Endothelial cell (in vitro differentiated cells): Measurements from ENCODE around the gene LIM2. TPM values are rescaled to one million over a fixed set of nuclear protein-coding genes. Genes with fewer than 3 reads are reported as not detected.
A peak's percentile ranks its signal among the peaks of the same experiment; 100 is the strongest.

Experiments used
- DNase-seq: peaks from one replicate; pipeline ENCODE4 v3.0.0; 2021; ENCODE audit warnings: low spot score
- H3K27ac Mint-ChIP-seq: one replicate; pipeline ENCODE4 v1.8.0; 2021; ENCODE audit warnings: mixed read lengths, inconsistent platforms; ENCODE audit not compliant: unreplicated experiment
- H3K27me3 Mint-ChIP-seq: one replicate; pipeline ENCODE4 v1.8.0; 2021; ENCODE audit warnings: mild to moderate bottlenecking, moderate library complexity, mixed read lengths, inconsistent platforms; ENCODE audit not compliant: unreplicated experiment
- H3K36me3 Mint-ChIP-seq: one replicate; pipeline ENCODE4 v1.8.0; 2021; ENCODE audit warnings: mild to moderate bottlenecking, low read depth, mixed read lengths, inconsistent platforms; ENCODE audit not compliant: unreplicated experiment
- H3K4me1 Mint-ChIP-seq: one replicate; pipeline ENCODE4 v1.8.0; 2021; ENCODE audit warnings: mild to moderate bottlenecking, mixed read lengths, inconsistent platforms; ENCODE audit not compliant: unreplicated experiment
- H3K4me3 Mint-ChIP-seq: one replicate; pipeline ENCODE4 v1.8.0; 2021; ENCODE audit warnings: mild to moderate bottlenecking, mixed read lengths, inconsistent platforms; ENCODE audit not compliant: unreplicated experiment
- H3K9me3 Mint-ChIP-seq: one replicate; pipeline ENCODE4 v1.8.0; 2021; ENCODE audit warnings: mixed read lengths, inconsistent platforms; ENCODE audit not compliant: unreplicated experiment
- total RNA-seq: library from RNA; stranded (reverse); fragmentation: NEBNext Ultra II Directional; extraction: Animal tissue kit (Norgen Biotek cat#: 25700); gene quantifications from one replicate; pipeline ENCODE4 v1.2.1, GENCODE V29; 2021; ENCODE audit not compliant: unreplicated experiment
- TF ChIP-seq, protein P1 (sequence below): fragments of 200-600 bp; sonication (generic); IDR thresholded peaks from one replicate; pipeline ENCODE4 v1.5.0; 2021; ENCODE audit warnings: antibody characterized with exemption; ENCODE audit not compliant: unreplicated experiment

The LIM2 gene
- total RNA-seq, 1 donor from 2014 or later = not detected

DNA sequence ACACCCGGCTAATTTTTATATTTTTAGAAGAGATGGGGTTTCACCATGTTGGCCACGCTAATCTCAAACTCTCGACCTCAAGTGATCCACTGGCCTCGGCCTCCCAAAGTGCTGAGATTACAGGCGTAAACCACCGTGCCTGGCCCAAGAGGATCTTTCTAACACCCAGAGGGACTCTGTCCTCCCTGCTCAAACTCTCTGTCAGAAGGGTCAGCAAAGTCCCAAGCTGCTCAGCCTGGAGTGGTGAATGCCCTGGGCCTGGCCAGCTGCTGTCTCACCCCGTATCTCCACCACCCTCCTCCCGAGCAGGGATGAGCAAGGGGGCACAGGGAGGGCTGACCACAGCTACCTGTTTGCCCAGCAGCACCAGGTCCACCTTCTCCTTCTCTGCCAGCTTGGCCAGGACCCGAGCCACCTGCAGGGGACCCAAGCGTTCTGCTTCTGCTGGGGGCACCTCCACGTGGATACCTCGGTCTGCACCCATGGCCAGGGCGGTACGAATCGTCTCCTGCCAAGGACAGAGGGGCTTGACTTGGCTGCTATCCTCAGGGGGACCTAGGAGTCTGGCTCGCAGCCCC lies 34.9 kb downstream of the LIM2 start:
- Mint-ChIP-seq H3K36me3 (peaks cover 11% of the 10 kb centered on the region), H3K4me1 (peaks cover 12% of the 10 kb centered on the region), H3K4me3 (no peak overlapping the region), H3K27me3 (peaks cover 8% of the 10 kb centered on the region), H3K9me3 (no peaks in the 10 kb centered on the region), H3K27ac (no peak overlapping the region)
- no peak for DNase-seq
- TF ChIP-seq, protein P1, sequence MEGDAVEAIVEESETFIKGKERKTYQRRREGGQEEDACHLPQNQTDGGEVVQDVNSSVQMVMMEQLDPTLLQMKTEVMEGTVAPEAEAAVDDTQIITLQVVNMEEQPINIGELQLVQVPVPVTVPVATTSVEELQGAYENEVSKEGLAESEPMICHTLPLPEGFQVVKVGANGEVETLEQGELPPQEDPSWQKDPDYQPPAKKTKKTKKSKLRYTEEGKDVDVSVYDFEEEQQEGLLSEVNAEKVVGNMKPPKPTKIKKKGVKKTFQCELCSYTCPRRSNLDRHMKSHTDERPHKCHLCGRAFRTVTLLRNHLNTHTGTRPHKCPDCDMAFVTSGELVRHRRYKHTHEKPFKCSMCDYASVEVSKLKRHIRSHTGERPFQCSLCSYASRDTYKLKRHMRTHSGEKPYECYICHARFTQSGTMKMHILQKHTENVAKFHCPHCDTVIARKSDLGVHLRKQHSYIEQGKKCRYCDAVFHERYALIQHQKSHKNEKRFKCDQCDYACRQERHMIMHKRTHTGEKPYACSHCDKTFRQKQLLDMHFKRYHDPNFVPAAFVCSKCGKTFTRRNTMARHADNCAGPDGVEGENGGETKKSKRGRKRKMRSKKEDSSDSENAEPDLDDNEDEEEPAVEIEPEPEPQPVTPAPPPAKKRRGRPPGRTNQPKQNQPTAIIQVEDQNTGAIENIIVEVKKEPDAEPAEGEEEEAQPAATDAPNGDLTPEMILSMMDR = no peak

DNA sequence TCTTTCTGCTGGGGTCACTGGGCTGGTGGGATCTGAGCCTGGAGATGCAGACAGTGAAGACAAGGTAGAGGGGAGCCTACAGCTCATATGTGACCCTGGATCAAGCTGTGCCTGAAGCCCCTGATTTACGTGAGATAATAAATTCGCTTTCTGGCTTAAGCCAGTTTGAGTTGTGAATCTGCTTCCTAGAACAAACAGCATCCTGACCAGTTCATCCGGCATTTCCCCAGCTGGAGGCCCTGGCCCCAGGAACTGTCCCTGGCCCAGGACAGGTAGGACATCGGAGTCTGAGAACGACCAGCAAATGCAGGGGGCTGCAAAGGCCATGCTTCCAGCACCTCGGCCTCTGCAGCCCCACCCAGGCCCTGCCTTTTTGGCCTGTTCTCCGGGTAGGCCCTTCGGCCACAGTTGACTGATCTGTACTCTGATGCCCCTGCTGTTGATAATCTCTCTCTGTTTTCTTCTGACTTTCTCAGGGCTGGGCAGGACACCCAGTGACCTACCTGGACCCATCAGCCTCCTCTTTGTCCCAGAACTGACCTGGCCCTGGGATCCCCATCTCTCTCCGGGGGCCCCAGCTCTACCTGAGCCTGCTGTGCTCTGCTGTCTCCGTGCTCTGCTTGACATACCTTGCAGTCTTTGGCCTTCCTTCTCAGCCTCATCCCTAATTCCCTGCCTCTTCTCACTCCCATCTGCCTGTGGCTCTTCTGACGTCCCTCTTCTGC lies 36.3 kb downstream of the LIM2 start:
- Mint-ChIP-seq H3K36me3 (peaks cover 11% of the 10 kb centered on the region), H3K27me3 (peaks cover 8% of the 10 kb centered on the region), H3K9me3 (no peaks in the 10 kb centered on the region), H3K4me1 (peaks cover 12% of the 10 kb centered on the region), H3K27ac (no peak overlapping the region), H3K4me3 (peak overlapping the region; percentile 40)
- DNase-seq = no peak
- TF ChIP-seq, protein P1 = no peak

- Mint-ChIP-seq H3K4me3 (no peak overlapping the region), H3K9me3 (no peaks in the 10 kb centered on the region), H3K36me3 (peaks cover 21% of the 10 kb centered on the region), H3K4me1 (peaks cover 7% of the 10 kb centered on the region), H3K27ac (no peak overlapping the region), H3K27me3 (peaks cover 10% of the 10 kb centered on the region)
- TF ChIP-seq, protein P1 = no peak
- no peak for DNase-seq
Measured at GRCh38 chr19:51347209-51347928, 40.4 kb downstream of the LIM2 start.

DNA sequence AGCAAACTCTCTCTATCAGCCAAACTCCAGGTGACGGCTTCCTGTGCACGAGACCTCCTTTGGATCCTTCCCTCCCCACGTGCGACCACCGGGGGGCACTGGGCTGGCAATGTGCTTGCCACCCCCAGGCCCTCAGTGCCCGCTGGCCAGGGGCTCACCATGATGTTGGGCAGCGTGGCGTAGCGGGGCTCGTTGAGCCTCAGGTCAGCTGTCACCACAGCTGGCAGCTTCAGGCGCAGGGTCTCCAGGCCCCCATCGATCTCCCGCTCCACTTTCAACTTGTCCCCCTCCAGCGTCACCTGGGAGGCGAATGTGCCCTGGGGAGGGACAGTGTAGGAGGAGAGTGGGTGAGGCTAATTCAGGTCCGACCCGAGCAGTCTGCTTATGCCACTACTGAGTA lies 41.0 kb downstream of the LIM2 start:
- H3K27ac Mint-ChIP-seq = no peak overlapping the region
- H3K27me3 Mint-ChIP-seq = peaks cover 8% of the 10 kb centered on the region
- H3K4me3 Mint-ChIP-seq = no peak overlapping the region

More for the DNA sequence above, 41.0 kb downstream of the LIM2 start:
- DNase-seq = no peak
- TF ChIP-seq, protein P1 = no peak
- no peaks in the 10 kb centered on the region for H3K9me3 Mint-ChIP-seq
- H3K4me1 Mint-ChIP-seq = peaks cover 10% of the 10 kb centered on the region
- H3K36me3 Mint-ChIP-seq = peaks cover 15% of the 10 kb centered on the region
